ENCODE data around the gene IL1RAP. TPM values are rescaled to one million over a fixed set of nuclear protein-coding genes. Genes with fewer than 3 reads are reported as not detected.

The IL1RAP gene
- total RNA-seq, 1 donor from 2014 or later: 26.0 TPM

- intact Hi-C loops (cut with DNase I): no loop called here
- no peaks in the 10 kb centered on the region for H3K27me3 ChIP-seq
- H3K4me3 ChIP-seq: no peak overlapping the region
- no peak for DNase-seq (ENCODE audit: extremely low spot score in 2 of 2)
- H3K9me3 ChIP-seq: no peaks in the 10 kb centered on the region
- TF ChIP-seq POLR2AphosphoS5 (IDR thresholded peaks at IDR 0.05; ENCODE audit: insufficient read depth in 1 of 2, low read depth in 1 of 2): no peak
- TF ChIP-seq POLR2A (IDR thresholded peaks at IDR 0.05): no peak
- TF ChIP-seq CTCF (IDR thresholded peaks at IDR 0.05): no peak
- H3K27ac ChIP-seq: no peak overlapping the region
- no peaks in the 10 kb centered on the region for H3K4me1 ChIP-seq
- no peaks in the 10 kb centered on the region for H3K36me3 ChIP-seq
Observed at GRCh38 chr3:190568036-190568435, 54.2 kb downstream of the IL1RAP start.

GRCh38 chr3:190574473-190574872 is 60.6 kb downstream of the IL1RAP start:
- DNase-seq (ENCODE audit: extremely low spot score in 2 of 2): no peak
- intact Hi-C loops (cut with DNase I): loop anchor here (5.0 kb wide), 1 partner anchor 68 kb away; no protein-coding TSS in a partner anchor
- no peaks in the 10 kb centered on the region for H3K36me3 ChIP-seq
- no peak overlapping the region for H3K4me3 ChIP-seq
- no peaks in the 10 kb centered on the region for H3K9me3 ChIP-seq
- H3K4me1 ChIP-seq: peaks cover 9% of the 10 kb centered on the region
- H3K27ac ChIP-seq: no peak overlapping the region
- no peaks in the 10 kb centered on the region for H3K27me3 ChIP-seq
- TF ChIP-seq POLR2A (IDR thresholded peaks at IDR 0.05) (no peak), CTCF (IDR thresholded peaks at IDR 0.05) (no peak), POLR2AphosphoS5 (IDR thresholded peaks at IDR 0.05; ENCODE audit: insufficient read depth in 1 of 2, low read depth in 1 of 2) (no peak)

GRCh38 chr3:190575437-190576185 is 61.7 kb downstream of the IL1RAP start:
- intact Hi-C loops (cut with DNase I): no loop called here
- H3K27ac ChIP-seq: no peak overlapping the region
- H3K4me3 ChIP-seq: no peak overlapping the region
- no peak for DNase-seq (ENCODE audit: extremely low spot score in 2 of 2)
- TF ChIP-seq POLR2A (IDR thresholded peaks at IDR 0.05): no peak
- TF ChIP-seq POLR2AphosphoS5 (IDR thresholded peaks at IDR 0.05; ENCODE audit: insufficient read depth in 1 of 2, low read depth in 1 of 2): no peak
- no peak for TF ChIP-seq CTCF (IDR thresholded peaks at IDR 0.05)
- H3K36me3 ChIP-seq: no peaks in the 10 kb centered on the region
- H3K27me3 ChIP-seq: no peaks in the 10 kb centered on the region
- H3K4me1 ChIP-seq: peaks cover 10% of the 10 kb centered on the region
- no peaks in the 10 kb centered on the region for H3K9me3 ChIP-seq

- intact Hi-C loops (cut with DNase I): no loop called here
- no peak overlapping the region for H3K27ac ChIP-seq
- no peak overlapping the region for H3K4me3 ChIP-seq
- TF ChIP-seq POLR2AphosphoS5 (IDR thresholded peaks at IDR 0.05; ENCODE audit: insufficient read depth in 1 of 2, low read depth in 1 of 2) (no peak), CTCF (IDR thresholded peaks at IDR 0.05) (no peak), POLR2A (IDR thresholded peaks at IDR 0.05) (no peak)
- H3K4me1 ChIP-seq: peaks cover 19% of the 10 kb centered on the region
- H3K27me3 ChIP-seq: no peaks in the 10 kb centered on the region
- no peaks in the 10 kb centered on the region for H3K36me3 ChIP-seq
- no peaks in the 10 kb centered on the region for H3K9me3 ChIP-seq
- DNase-seq (ENCODE audit: extremely low spot score in 2 of 2): no peak
Observed at GRCh38 chr3:190577225-190577624, 63.3 kb downstream of the IL1RAP start.

- intact Hi-C loops (cut with DNase I): no loop called here
Observed at GRCh38 chr3:190579514-190580137, 65.7 kb downstream of the IL1RAP start.

More at GRCh38 chr3:190579514-190580137, 65.7 kb downstream of the IL1RAP start:
- H3K27me3 ChIP-seq: no peaks in the 10 kb centered on the region
- TF ChIP-seq CTCF (IDR thresholded peaks at IDR 0.05) (no peak), POLR2AphosphoS5 (IDR thresholded peaks at IDR 0.05; ENCODE audit: insufficient read depth in 1 of 2, low read depth in 1 of 2) (no peak), POLR2A (IDR thresholded peaks at IDR 0.05) (no peak)
- H3K4me3 ChIP-seq: no peak overlapping the region
- H3K27ac ChIP-seq: no peak overlapping the region
- H3K36me3 ChIP-seq: no peaks in the 10 kb centered on the region
- no peaks in the 10 kb centered on the region for H3K9me3 ChIP-seq
- DNase-seq (ENCODE audit: extremely low spot score in 2 of 2): no peak
- peaks cover 19% of the 10 kb centered on the region for H3K4me1 ChIP-seq

Measured in vagina (tissue), 2 donors.